DND-41 (cell line): ENCODE measurements around the gene EYA2.

Experiments used
- ATAC-seq: fragments of 200-7000 bp; cut with Tn5 transposase; 3 replicates; pipeline ENCODE4 v1.9.1; 2021; ENCODE audit warnings: low read depth; ENCODE audit not compliant: insufficient read depth
- DNase-seq: peaks from one replicate; pipeline ENCODE4 v3.0.0-alpha.2; 2020
- H2AFZ ChIP-seq: 2 replicates; pipeline ENCODE4 v1.6.0; 2012; ENCODE audit warnings: low read depth, low read length
- H3K27ac ChIP-seq: 2 replicates; pipeline ENCODE4 v1.5.1; 2012; ENCODE audit warnings: low read length, inconsistent platforms
- H3K27me3 ChIP-seq: fragments of 200-600 bp; sonication (generic); 2 replicates; pipeline ENCODE4 v1.6.0; 2012; ENCODE audit warnings: low read length, mild to moderate bottlenecking, inconsistent platforms; ENCODE audit not compliant: insufficient read depth, poor library complexity
- H3K36me3 ChIP-seq: 2 replicates; pipeline ENCODE4 v1.5.1; 2012; ENCODE audit warnings: low read length, inconsistent platforms; ENCODE audit not compliant: insufficient read depth
- H3K4me1 ChIP-seq: 2 replicates; pipeline ENCODE4 v1.5.1; 2012; ENCODE audit warnings: mild to moderate bottlenecking, low read length; ENCODE audit not compliant: insufficient read depth
- H3K4me2 ChIP-seq: 2 replicates; pipeline ENCODE4 v1.6.0; 2012; ENCODE audit warnings: mild to moderate bottlenecking, moderate library complexity, low read length, inconsistent platforms; ENCODE audit not compliant: insufficient read depth
- H3K4me3 ChIP-seq, 2 experiments: fragments of 200-600 bp in 1 of 2; shearing (Covaris generic) in 1 of 2; 2 replicates each; pipeline ENCODE4 v1.5.1; 2012 to 2016; ENCODE audit warnings: inconsistent platforms in 2 of 2, low read length in 2 of 2, mild to moderate bottlenecking in 2 of 2, low read depth in 1 of 2, moderate library complexity in 1 of 2
- H3K79me2 ChIP-seq: 2 replicates; pipeline ENCODE4 v1.6.0; 2012; ENCODE audit warnings: low read length, inconsistent platforms; ENCODE audit not compliant: insufficient read depth
- H3K9ac ChIP-seq: 2 replicates; pipeline ENCODE4 v1.6.0; 2012; ENCODE audit warnings: low read depth, mild to moderate bottlenecking, inconsistent platforms, low read length, moderate library complexity
- H3K9me3 ChIP-seq: 2 replicates; pipeline ENCODE4 v1.5.1; 2012; ENCODE audit warnings: low read length, moderate library complexity, mild to moderate bottlenecking, inconsistent platforms; ENCODE audit not compliant: insufficient read depth, severe bottlenecking
- H4K20me1 ChIP-seq: 2 replicates; pipeline ENCODE4 v1.6.0; 2012; ENCODE audit warnings: low read length; ENCODE audit not compliant: insufficient read depth
- EZH2 ChIP-seq: IDR thresholded peaks from 3 replicates; pipeline ENCODE4 v1.6.1; 2012; ENCODE audit warnings: borderline replicate concordance, low read depth, mild to moderate bottlenecking, moderate library complexity, low read length, inconsistent platforms; ENCODE audit not compliant: severe bottlenecking
- TF ChIP-seq, protein P1 (sequence below): IDR thresholded peaks from 2 replicates; pipeline ENCODE4 v1.5.1; 2012; ENCODE audit warnings: borderline replicate concordance, low read length, moderate library complexity, mild to moderate bottlenecking; ENCODE audit not compliant: poor library complexity, severe bottlenecking; ENCODE audit errors: extremely low read depth

The EYA2 gene

DNA sequence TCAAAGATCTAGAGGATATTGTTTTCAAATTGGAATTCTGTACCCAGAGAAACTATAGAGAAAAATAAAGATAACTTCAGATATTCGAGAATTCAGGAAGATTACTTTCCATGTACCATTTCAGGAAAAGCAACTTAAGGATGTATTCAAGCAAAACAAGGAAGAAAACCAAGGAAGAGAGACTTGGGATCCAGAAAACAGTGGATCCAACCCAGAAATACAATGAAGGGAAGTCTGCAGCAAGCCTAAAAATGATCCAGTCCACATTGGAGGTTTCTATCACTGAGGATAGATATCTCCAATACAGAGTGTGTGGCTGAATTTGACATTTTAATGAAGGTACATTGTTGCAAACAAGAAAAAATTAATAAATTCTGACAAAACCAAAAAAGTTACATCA, 201.0 kb downstream of the EYA2 start:
- Histone ChIP-seq H2AFZ (no peak overlapping the region), H4K20me1 (no peaks in the 10 kb centered on the region), H3K27ac (no peak overlapping the region), H3K9ac (no peak overlapping the region), H3K4me3 (no peak overlapping the region), H3K4me2 (no peak overlapping the region), H3K36me3 (no peaks in the 10 kb centered on the region), H3K9me3 (peaks cover 10% of the 10 kb centered on the region), H3K4me1 (no peaks in the 10 kb centered on the region), H3K79me2 (no peaks in the 10 kb centered on the region), H3K27me3 (no peaks in the 10 kb centered on the region)
- DNase-seq (no peak), ATAC-seq (no peak)
- TF ChIP-seq, protein P1, sequence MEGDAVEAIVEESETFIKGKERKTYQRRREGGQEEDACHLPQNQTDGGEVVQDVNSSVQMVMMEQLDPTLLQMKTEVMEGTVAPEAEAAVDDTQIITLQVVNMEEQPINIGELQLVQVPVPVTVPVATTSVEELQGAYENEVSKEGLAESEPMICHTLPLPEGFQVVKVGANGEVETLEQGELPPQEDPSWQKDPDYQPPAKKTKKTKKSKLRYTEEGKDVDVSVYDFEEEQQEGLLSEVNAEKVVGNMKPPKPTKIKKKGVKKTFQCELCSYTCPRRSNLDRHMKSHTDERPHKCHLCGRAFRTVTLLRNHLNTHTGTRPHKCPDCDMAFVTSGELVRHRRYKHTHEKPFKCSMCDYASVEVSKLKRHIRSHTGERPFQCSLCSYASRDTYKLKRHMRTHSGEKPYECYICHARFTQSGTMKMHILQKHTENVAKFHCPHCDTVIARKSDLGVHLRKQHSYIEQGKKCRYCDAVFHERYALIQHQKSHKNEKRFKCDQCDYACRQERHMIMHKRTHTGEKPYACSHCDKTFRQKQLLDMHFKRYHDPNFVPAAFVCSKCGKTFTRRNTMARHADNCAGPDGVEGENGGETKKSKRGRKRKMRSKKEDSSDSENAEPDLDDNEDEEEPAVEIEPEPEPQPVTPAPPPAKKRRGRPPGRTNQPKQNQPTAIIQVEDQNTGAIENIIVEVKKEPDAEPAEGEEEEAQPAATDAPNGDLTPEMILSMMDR, result no peak
- TF ChIP-seq EZH2, result no peak

GRCh38 chr20:47097691-47098622, 203.3 kb downstream of the EYA2 start:
- Histone ChIP-seq H4K20me1 (no peaks in the 10 kb centered on the region), H3K9ac (no peak overlapping the region), H3K36me3 (no peaks in the 10 kb centered on the region), H3K4me2 (no peak overlapping the region), H3K4me1 (no peaks in the 10 kb centered on the region), H3K4me3 (no peak overlapping the region), H3K9me3 (peaks cover 10% of the 10 kb centered on the region), H3K79me2 (no peaks in the 10 kb centered on the region), H2AFZ (no peak overlapping the region), H3K27me3 (no peaks in the 10 kb centered on the region), H3K27ac (no peak overlapping the region)
- TF ChIP-seq, protein P1, result no peak
- no peak for TF ChIP-seq EZH2
- DNase-seq, result no peak
- ATAC-seq, result no peak

DNA sequence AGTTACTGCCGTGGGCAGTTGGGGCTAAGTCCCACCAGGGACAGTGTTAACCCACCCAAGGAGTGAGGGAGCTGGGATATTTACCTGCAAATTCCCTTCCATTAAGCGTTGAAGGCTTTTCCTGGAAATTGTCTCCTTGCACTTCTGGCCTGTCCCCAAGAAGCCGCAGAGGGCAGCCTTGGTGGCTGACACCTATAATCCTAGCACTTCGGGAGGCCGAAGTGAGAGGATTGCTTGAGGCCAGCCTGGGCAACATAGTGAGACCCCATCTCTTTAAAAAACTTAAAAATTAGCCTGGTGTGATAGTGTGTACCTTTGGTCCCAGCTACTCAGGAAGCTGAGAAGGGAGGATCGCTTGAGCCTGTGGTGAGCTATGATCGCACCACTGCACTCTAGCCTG, 204.4 kb downstream of the EYA2 start:
- H4K20me1 ChIP-seq, result no peaks in the 10 kb centered on the region
- no peak overlapping the region for H3K4me2 ChIP-seq
- no peaks in the 10 kb centered on the region for H3K4me1 ChIP-seq
- peaks cover 10% of the 10 kb centered on the region for H3K9me3 ChIP-seq
- H3K27ac ChIP-seq, result no peak overlapping the region
- H3K79me2 ChIP-seq, result no peaks in the 10 kb centered on the region
- H3K27me3 ChIP-seq, result no peaks in the 10 kb centered on the region
- TF ChIP-seq EZH2, result no peak
- TF ChIP-seq, protein P1, result no peak
- DNase-seq (no peak), ATAC-seq (no peak)
- H3K36me3 ChIP-seq, result no peaks in the 10 kb centered on the region
- H3K4me3 ChIP-seq, result no peak overlapping the region
- no peak overlapping the region for H2AFZ ChIP-seq
- H3K9ac ChIP-seq, result no peak overlapping the region
